Smooth muscle cell (in vitro differentiated cells): ENCODE results near the gene KNDC1. TPM values are rescaled to one million over a fixed set of nuclear protein-coding genes. Genes with fewer than 3 reads are reported as not detected.

ENCODE experiments used
- DNase-seq: peaks from one replicate; lab custom pipeline; 2025; ENCODE audit not compliant: unreplicated experiment; lab: John Stamatoyannopoulos, UW
- H2AFZ ChIP-seq: fragments of 200-600 bp; sonication (generic); 2 replicates; pipeline ENCODE4 v1.6.0; 2016; ENCODE audit warnings: antibody characterized with exemption, low read depth, mild to moderate bottlenecking
- H3F3A ChIP-seq: fragments of 200-600 bp; sonication (generic); 2 replicates; pipeline ENCODE4 v1.6.0; 2017; ENCODE audit warnings: antibody characterized with exemption, low read depth
- H3K27ac ChIP-seq: fragments of 200-600 bp; sonication (generic); 2 replicates; pipeline ENCODE4 v1.5.1; 2016; ENCODE audit warnings: low read depth, mild to moderate bottlenecking
- H3K27me3 ChIP-seq: fragments of 200-600 bp; sonication (generic); 2 replicates; pipeline ENCODE4 v1.6.1; 2016; ENCODE audit warnings: low read depth, mild to moderate bottlenecking
- H3K36me3 ChIP-seq: fragments of 200-600 bp; sonication (generic); 2 replicates; pipeline ENCODE4 v1.5.1; 2016; ENCODE audit warnings: low read depth
- H3K4me1 ChIP-seq: fragments of 200-600 bp; sonication (generic); 2 replicates; pipeline ENCODE4 v1.5.1; 2016; ENCODE audit warnings: low read depth
- H3K4me2 ChIP-seq: fragments of 200-600 bp; sonication (generic); 2 replicates; pipeline ENCODE4 v1.6.0; 2016; ENCODE audit warnings: mild to moderate bottlenecking
- H3K4me3 ChIP-seq: fragments of 200-600 bp; sonication (generic); 2 replicates; pipeline ENCODE4 v1.5.1; 2016; ENCODE audit warnings: mild to moderate bottlenecking
- H3K79me2 ChIP-seq: fragments of 200-600 bp; sonication (generic); 2 replicates; pipeline ENCODE4 v1.6.0; 2016; ENCODE audit warnings: low read depth, mild to moderate bottlenecking
- H3K9ac ChIP-seq: fragments of 200-600 bp; sonication (generic); 2 replicates; pipeline ENCODE4 v1.6.0; 2016; ENCODE audit warnings: low read depth
- H3K9me3 ChIP-seq: fragments of 200-600 bp; sonication (generic); replicated peaks from 2 replicates; pipeline ENCODE4 v1.5.1; 2016; ENCODE audit warnings: low read depth
- H4K20me1 ChIP-seq: fragments of 200-600 bp; sonication (generic); 2 replicates; pipeline ENCODE4 v1.6.0; 2016; ENCODE audit warnings: low read depth
- CTCF ChIP-seq: fragments of 200-600 bp; sonication (generic); IDR thresholded peaks from 2 replicates; pipeline ENCODE4 v1.5.1; 2017; ENCODE audit warnings: borderline replicate concordance, mild to moderate bottlenecking, antibody characterized with exemption; ENCODE audit not compliant: insufficient read depth, poor library complexity, severe bottlenecking
- WGBS: methylation state at CpG from one replicate; pipeline ENCODE4 v1.1.7; 2016; ENCODE audit warnings: low lambda C conversion rate; 5-methylcytosine and 5-hydroxymethylcytosine counted together
- polyA plus RNA-seq: library from polyadenylated mRNA; unstranded; fragments of >200 nt; fragmentation: Nextera tagmentation; extraction: Ambion mirVana; gene quantifications from 2 replicates; pipeline ENCODE4 v1.2.1, GENCODE V29; 2016
- total RNA-seq: library from RNA; depleted of rRNA; stranded (reverse); fragments of >200 nt; gene quantifications from 2 replicates; pipeline ENCODE4 v1.2.3, GENCODE V29; 2014

KNDC1 gene
- total and polyA plus RNA-seq, 2 experiments from 2014 or later = 2.3 to 3.1 TPM

- H3K4me1 ChIP-seq = peaks cover 2% of the 10 kb centered on the region
- H4K20me1 ChIP-seq = no peaks in the 10 kb centered on the region
- no peaks in the 10 kb centered on the region for H3K79me2 ChIP-seq
- no peak overlapping the region for H3K4me2 ChIP-seq
- 81% methylated on average over 25 of the region's 28 CpGs for WGBS
- H3K9me3 ChIP-seq = no peaks in the 10 kb centered on the region
- no peaks in the 10 kb centered on the region for H3F3A ChIP-seq
- H3K27me3 ChIP-seq = no peaks in the 10 kb centered on the region
- no peak for DNase-seq
- no peak overlapping the region for H2AFZ ChIP-seq
- H3K36me3 ChIP-seq = no peaks in the 10 kb centered on the region
- no peak for TF ChIP-seq CTCF
- H3K9ac ChIP-seq = no peak overlapping the region
- H3K27ac ChIP-seq = no peak overlapping the region
- H3K4me3 ChIP-seq = no peak overlapping the region
Measured at GRCh38 chr10:133251388-133252222, 91.6 kb downstream of the KNDC1 start.

- H3K79me2 ChIP-seq = no peaks in the 10 kb centered on the region
- no peak overlapping the region for H3K4me2 ChIP-seq
- no peaks in the 10 kb centered on the region for H3K27me3 ChIP-seq
- H3F3A ChIP-seq = no peaks in the 10 kb centered on the region
- DNase-seq = no peak
- no peak for TF ChIP-seq CTCF
- H3K9ac ChIP-seq = no peak overlapping the region
- H3K4me3 ChIP-seq = no peak overlapping the region
- H3K27ac ChIP-seq = no peak overlapping the region
- peaks cover 3% of the 10 kb centered on the region for H3K4me1 ChIP-seq
- H4K20me1 ChIP-seq = no peaks in the 10 kb centered on the region
- H2AFZ ChIP-seq = no peak overlapping the region
- WGBS = no CpG with 5 or more reads among the region's 12 CpGs
- no peaks in the 10 kb centered on the region for H3K9me3 ChIP-seq
- no peaks in the 10 kb centered on the region for H3K36me3 ChIP-seq
Measured at GRCh38 chr10:133252223-133252552, 92.2 kb downstream of the KNDC1 start.

GRCh38 chr10:133253361-133253955, 93.4 kb downstream of the KNDC1 start:
- Histone ChIP-seq H3F3A (no peaks in the 10 kb centered on the region), H3K4me2 (no peak overlapping the region), H3K4me3 (no peak overlapping the region), H3K27me3 (no peaks in the 10 kb centered on the region), H3K27ac (no peak overlapping the region), H2AFZ (no peak overlapping the region), H3K9me3 (no peaks in the 10 kb centered on the region), H3K4me1 (peaks cover 8% of the 10 kb centered on the region), H3K9ac (no peak overlapping the region), H3K36me3 (no peaks in the 10 kb centered on the region), H4K20me1 (no peaks in the 10 kb centered on the region), H3K79me2 (no peaks in the 10 kb centered on the region)
- 95% methylated on average over 22 of the region's 22 CpGs for WGBS
- no peak for DNase-seq
- TF ChIP-seq CTCF = no peak
